Activated T-cell treated with anti-CD3 and anti-CD28 coated beads, Interleukin-2, amount 50 U/mL, for 24 hours (primary cell): ENCODE results near the gene RALGPS1.

ENCODE experiments used
- DNase-seq: peaks from one replicate; pipeline ENCODE4 v3.0.0-alpha.2; 2020
- H3K27ac Mint-ChIP-seq: 2 replicates; pipeline ENCODE4 v1.8.0; 2020; ENCODE audit warnings: mild to moderate bottlenecking, mixed read lengths
- H3K27me3 Mint-ChIP-seq: 2 replicates; pipeline ENCODE4 v1.8.0; 2020; ENCODE audit warnings: mixed read lengths
- H3K36me3 Mint-ChIP-seq: 2 replicates; pipeline ENCODE4 v1.8.0; 2020; ENCODE audit warnings: low read depth, mixed read lengths
- H3K4me1 Mint-ChIP-seq: 2 replicates; pipeline ENCODE4 v1.8.0; 2020; ENCODE audit warnings: low read depth, mixed read lengths
- H3K4me3 Mint-ChIP-seq: 2 replicates; pipeline ENCODE4 v1.8.0; 2020; ENCODE audit warnings: mild to moderate bottlenecking, moderate library complexity, mixed read lengths
- H3K9me3 Mint-ChIP-seq: 2 replicates; pipeline ENCODE4 v1.8.0; 2020; ENCODE audit warnings: mixed read lengths

Gene RALGPS1, protein sequence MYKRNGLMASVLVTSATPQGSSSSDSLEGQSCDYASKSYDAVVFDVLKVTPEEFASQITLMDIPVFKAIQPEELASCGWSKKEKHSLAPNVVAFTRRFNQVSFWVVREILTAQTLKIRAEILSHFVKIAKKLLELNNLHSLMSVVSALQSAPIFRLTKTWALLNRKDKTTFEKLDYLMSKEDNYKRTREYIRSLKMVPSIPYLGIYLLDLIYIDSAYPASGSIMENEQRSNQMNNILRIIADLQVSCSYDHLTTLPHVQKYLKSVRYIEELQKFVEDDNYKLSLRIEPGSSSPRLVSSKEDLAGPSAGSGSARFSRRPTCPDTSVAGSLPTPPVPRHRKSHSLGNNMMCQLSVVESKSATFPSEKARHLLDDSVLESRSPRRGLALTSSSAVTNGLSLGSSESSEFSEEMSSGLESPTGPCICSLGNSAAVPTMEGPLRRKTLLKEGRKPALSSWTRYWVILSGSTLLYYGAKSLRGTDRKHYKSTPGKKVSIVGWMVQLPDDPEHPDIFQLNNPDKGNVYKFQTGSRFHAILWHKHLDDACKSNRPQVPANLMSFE

DNA sequence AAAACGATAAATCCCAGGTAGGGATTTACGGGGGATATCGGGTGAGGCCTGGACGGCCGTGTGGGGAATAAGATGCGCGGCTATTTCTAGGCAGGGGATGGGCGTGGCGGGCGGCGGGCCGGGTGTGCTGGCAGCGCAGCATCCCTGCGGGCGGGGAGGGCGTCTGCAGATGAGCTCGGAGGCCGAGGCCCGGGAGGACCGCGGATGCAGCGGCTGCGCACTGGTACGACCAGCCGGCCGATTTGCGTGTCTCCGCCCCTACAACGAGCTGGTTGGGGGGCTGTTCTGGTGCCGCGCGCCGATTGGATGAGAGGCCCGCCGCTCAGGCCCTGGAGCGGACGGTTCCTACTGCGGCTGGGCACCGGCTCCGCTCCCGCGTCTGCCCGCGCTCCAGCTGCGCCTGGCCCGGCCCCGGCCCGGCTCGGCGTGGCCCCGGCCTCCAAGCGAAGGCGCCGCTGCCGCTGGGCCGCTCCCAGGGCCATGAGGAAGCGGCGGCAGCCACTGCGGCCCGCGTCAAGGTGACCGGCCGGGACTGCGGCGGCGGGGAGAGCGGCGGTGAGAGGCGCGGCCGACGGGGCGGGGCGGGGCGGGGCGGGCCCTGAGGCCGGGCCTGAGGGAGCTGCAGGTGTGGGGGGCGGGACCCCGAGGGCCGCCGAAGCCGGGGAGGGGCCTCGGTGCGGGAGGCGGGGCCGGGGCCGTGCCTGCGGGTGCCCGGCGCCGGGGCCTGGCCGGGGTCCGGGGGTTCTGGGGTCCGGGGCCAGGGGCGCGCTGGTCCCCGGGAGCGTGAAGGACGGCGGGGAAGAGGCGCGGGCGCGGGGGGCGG, at the start of gene RALGPS1:
Gene RALGPS1, plus strand, starts transcription at position 325 of the 823 bp plus-strand sequence. CDS start 47,508 bp downstream, outside the sequence.
- Mint-ChIP-seq H3K27ac (no peak within 1 kb of the TSS), H3K9me3 (no peaks in the 10 kb centered on the region), H3K27me3 (peaks cover 14% of the 10 kb centered on the region), H3K4me1 (peaks cover 8% of the 10 kb centered on the region), H3K4me3 (peak within 1 kb of the TSS; percentile 73), H3K36me3 (no peaks in the 10 kb centered on the region)
- DNase-seq: peak; percentile 93

DNA sequence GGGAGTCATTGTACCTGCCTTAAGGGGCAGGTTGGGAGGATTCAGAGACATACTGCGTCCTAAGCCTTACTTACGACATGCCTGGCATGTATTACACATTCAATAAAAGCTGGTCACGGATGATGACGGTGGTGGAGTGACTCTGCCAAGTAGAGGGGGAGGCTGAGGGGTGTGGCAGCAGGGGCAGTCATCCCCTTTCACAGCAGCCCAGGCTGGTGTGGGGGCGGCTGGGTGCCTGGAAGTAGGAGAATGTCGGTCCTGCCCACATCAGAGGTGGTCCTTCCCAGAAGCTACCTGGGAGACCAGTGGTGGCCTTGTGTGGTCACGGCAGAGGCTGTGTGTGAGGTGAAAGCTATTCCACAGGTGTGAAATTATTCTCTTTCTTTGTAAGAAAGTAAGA, 45.2 kb upstream of the RALGPS1 start:
- Mint-ChIP-seq H3K4me1 (peaks cover 36% of the 10 kb centered on the region), H3K4me3 (no peak overlapping the region), H3K27ac (peak overlapping the region; percentile 44), H3K27me3 (no peaks in the 10 kb centered on the region), H3K9me3 (no peaks in the 10 kb centered on the region), H3K36me3 (peaks cover 46% of the 10 kb centered on the region)
- DNase-seq: no peak

DNA sequence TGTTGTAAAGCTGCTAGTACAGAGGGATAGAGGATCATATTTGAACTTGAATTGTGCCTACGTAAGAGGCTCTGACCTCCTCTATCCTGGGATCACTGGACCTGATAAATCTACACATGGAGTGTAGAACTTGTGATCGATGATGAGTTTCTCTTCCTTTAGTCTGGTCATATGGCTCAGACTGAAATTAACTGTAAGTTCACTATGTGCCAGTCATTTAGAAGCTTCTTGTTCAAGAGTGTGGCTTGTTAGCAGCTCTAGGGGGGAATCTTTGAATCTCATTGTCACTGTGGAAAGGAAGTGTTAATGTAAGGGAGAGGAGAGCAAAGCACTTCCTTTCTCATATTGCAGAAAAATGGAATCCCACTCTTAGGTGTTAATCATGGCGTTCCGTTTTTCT, 42.1 kb upstream of the RALGPS1 start:
- Mint-ChIP-seq H3K9me3 (no peaks in the 10 kb centered on the region), H3K27ac (peak overlapping the region; percentile 48), H3K4me1 (peaks cover 49% of the 10 kb centered on the region), H3K4me3 (no peak overlapping the region), H3K27me3 (no peaks in the 10 kb centered on the region), H3K36me3 (peaks cover 21% of the 10 kb centered on the region)
- DNase-seq: no peak

DNA sequence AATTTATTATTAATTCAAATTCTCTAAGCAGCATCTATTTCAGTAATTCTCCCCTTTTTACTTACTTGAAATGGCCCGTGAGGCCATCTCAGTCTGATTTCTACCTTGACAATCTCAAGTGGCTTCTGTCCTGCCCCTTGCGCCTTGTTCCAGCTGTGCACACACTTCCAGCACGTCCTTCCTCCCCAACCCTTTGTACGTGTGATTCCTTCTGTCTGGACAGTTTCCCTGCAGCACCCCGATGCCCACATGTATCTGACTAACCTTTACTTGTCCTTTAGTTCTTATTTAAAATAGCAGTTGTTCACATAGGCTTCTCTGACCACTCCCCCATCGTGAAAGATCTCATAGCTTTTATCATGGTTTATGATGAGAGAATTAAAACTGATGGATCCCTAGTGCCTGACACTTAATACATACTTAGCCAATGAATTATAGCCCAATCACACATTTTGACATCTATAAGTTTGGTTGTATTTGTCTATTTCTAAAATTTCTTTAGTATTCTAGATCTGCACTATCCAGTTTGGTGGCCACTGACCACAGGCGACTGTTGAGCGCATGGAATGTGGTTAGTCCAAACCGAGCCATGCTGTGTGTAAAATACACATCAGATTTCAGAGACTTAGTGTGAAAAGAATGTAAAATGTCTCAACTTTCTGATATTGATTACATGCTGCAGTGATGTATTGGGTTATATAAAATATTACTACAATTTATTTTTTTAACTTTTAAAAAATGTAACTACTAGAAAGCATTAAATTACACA, 39.9 kb upstream of the RALGPS1 start:
- Mint-ChIP-seq H3K27me3 (no peaks in the 10 kb centered on the region), H3K36me3 (peaks cover 16% of the 10 kb centered on the region), H3K27ac (no peak overlapping the region), H3K9me3 (no peaks in the 10 kb centered on the region), H3K4me1 (peaks cover 38% of the 10 kb centered on the region), H3K4me3 (no peak overlapping the region)
- no peak for DNase-seq

DNA sequence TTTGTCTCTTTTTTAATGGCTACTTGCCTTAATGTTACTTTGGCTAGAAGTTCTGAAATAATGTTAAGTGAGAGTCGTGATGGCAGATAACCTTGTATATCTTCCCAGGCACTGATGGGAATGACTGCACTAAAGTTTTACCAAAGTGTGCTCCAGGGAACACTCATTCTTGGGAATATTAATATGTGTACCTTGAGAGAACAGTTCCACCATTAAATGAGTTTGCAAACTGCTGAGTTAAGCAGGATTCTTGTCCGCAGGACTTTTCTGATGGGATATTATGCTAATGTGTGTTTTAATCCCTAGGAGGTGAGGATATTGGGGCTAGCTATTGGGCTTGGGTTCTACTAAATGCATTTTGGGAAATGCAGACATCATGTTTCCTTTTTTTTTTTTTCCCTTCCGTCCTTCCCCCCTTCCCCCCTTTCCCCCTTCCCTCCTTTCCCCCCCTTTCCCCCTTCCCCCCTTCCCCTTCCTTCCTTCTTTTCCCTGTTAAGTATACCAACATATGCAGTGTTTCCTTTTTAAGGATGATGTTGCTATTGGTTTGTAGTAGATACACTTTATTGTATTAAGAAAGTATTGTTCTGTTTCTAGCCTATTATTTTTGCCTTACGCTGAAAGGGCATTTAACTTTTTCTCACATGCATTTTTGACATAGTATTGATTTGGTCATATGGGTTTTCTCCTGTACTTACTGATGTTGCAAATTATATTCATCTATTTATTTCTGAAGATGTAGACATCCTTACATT, 38.6 kb upstream of the RALGPS1 start:
- no peak overlapping the region for H3K4me3 Mint-ChIP-seq
- no peaks in the 10 kb centered on the region for H3K9me3 Mint-ChIP-seq
- no peak overlapping the region for H3K27ac Mint-ChIP-seq
- H3K36me3 Mint-ChIP-seq: peaks cover 28% of the 10 kb centered on the region
- peaks cover 34% of the 10 kb centered on the region for H3K4me1 Mint-ChIP-seq
- no peak for DNase-seq
- H3K27me3 Mint-ChIP-seq: no peaks in the 10 kb centered on the region

DNA sequence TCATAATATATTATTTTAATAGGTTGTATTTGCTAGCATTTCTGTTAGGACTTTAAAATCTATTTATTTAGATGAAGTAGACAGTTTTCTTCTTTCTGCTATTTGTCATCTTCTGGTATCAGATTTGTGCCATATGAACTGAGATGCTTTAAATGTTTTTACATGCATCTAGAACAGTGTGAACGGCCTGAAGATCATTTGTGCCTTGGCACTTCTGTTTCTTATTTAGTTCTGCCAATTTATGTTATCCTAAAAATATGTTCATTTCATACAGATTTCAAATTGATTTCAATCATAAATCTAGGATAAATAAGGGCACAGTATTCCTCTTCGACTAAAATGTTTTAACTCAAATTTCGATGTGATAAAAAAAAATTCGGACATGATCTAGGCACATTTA, 38.1 kb upstream of the RALGPS1 start:
- H3K27ac Mint-ChIP-seq: no peak overlapping the region
- no peaks in the 10 kb centered on the region for H3K27me3 Mint-ChIP-seq
- no peaks in the 10 kb centered on the region for H3K9me3 Mint-ChIP-seq
- DNase-seq: no peak
- H3K4me3 Mint-ChIP-seq: no peak overlapping the region
- peaks cover 31% of the 10 kb centered on the region for H3K36me3 Mint-ChIP-seq
- peaks cover 34% of the 10 kb centered on the region for H3K4me1 Mint-ChIP-seq

DNA sequence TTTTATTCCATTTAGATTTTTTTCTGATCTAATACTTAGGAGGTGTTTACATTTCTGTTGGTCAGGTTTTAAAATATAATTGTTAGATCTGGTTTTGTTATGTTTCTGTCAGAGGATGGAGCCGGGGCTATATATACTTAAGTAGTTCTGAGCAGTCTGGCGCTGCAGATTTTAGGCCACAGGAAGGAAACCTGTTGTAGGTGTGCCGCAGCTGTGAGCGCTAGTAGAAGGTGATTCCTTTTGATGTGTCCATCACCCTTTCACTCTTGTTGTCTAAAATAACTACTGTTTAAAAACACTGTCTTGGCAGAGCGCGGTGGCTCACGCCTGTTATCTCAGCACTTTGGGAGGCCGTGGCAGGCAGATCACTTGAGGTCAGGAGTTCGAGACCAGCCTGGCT, 37.2 kb upstream of the RALGPS1 start:
- no peaks in the 10 kb centered on the region for H3K9me3 Mint-ChIP-seq
- H3K4me1 Mint-ChIP-seq: peaks cover 33% of the 10 kb centered on the region
- no peaks in the 10 kb centered on the region for H3K27me3 Mint-ChIP-seq
- DNase-seq: no peak
- H3K27ac Mint-ChIP-seq: peak overlapping the region; percentile 20
- no peak overlapping the region for H3K4me3 Mint-ChIP-seq
- peaks cover 40% of the 10 kb centered on the region for H3K36me3 Mint-ChIP-seq

DNA sequence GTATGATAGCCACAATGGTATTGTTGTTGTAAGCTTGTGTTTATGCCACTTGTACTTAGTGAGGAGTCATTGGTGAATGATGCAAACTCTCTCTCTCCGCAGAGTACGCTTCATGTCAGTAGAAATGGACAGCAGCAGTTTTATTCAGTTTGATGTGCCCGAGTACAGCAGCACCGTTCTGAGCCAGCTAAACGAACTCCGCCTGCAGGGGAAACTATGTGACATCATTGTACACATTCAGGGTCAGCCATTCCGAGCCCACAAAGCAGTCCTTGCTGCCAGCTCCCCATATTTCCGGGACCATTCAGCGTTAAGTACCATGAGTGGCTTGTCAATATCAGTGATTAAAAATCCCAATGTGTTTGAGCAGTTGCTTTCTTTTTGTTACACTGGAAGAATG, 35.3 kb upstream of the RALGPS1 start:
- Mint-ChIP-seq H3K27me3 (no peaks in the 10 kb centered on the region), H3K27ac (no peak overlapping the region), H3K4me3 (no peak overlapping the region), H3K9me3 (no peaks in the 10 kb centered on the region), H3K4me1 (peaks cover 24% of the 10 kb centered on the region), H3K36me3 (peaks cover 46% of the 10 kb centered on the region)
- no peak for DNase-seq

DNA sequence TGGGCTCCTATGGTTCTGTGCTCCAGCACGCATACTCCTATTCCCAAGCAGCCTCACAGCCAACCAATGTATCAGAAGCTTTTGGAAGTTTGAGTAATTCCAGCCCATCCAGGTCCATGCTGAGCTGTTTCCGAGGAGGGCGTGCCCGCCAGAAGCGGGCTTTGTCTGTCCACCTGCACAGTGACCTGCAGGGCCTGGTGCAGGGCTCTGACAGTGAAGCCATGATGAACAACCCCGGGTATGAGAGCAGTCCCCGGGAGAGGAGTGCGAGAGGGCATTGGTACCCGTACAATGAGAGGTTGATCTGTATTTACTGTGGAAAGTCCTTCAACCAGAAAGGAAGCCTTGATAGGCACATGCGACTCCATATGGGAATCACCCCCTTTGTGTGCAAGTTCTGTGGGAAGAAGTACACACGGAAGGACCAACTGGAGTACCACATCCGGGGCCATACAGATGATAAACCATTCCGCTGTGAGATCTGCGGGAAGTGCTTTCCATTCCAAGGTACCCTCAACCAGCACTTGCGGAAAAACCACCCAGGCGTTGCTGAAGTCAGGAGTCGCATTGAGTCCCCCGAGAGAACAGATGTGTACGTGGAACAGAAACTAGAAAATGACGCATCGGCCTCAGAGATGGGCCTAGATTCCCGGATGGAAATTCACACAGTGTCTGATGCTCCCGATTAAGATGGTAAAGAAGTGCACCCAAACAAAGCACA, 34.2 kb upstream of the RALGPS1 start:
- no peak overlapping the region for H3K4me3 Mint-ChIP-seq
- H3K36me3 Mint-ChIP-seq: peaks cover 46% of the 10 kb centered on the region
- H3K4me1 Mint-ChIP-seq: peaks cover 21% of the 10 kb centered on the region
- DNase-seq: no peak
- H3K27me3 Mint-ChIP-seq: no peaks in the 10 kb centered on the region
- H3K27ac Mint-ChIP-seq: no peak overlapping the region
- H3K9me3 Mint-ChIP-seq: no peaks in the 10 kb centered on the region

DNA sequence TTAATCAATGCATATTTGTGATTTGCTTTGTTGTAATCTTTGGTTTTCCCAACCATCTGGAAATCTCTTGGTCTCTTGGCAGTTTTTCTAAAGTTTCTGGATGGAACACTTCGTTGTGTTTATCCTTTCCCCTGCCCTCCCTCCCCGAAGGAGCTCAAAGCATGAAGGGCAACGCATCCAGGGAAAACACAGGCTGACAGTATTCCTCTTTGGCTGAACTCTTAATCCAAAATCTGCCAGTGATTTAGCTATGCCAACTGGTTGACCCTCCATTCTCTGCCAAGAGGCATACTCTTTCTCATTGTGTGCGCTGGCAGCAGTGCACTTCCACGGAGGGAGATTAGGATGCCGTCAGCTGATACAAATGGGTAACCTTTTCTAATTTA, 33.6 kb upstream of the RALGPS1 start:
- no peak overlapping the region for H3K4me3 Mint-ChIP-seq
- no peak overlapping the region for H3K27ac Mint-ChIP-seq
- H3K36me3 Mint-ChIP-seq: peaks cover 49% of the 10 kb centered on the region
- H3K9me3 Mint-ChIP-seq: no peaks in the 10 kb centered on the region
- H3K4me1 Mint-ChIP-seq: peaks cover 18% of the 10 kb centered on the region
- DNase-seq: no peak
- no peaks in the 10 kb centered on the region for H3K27me3 Mint-ChIP-seq

DNA sequence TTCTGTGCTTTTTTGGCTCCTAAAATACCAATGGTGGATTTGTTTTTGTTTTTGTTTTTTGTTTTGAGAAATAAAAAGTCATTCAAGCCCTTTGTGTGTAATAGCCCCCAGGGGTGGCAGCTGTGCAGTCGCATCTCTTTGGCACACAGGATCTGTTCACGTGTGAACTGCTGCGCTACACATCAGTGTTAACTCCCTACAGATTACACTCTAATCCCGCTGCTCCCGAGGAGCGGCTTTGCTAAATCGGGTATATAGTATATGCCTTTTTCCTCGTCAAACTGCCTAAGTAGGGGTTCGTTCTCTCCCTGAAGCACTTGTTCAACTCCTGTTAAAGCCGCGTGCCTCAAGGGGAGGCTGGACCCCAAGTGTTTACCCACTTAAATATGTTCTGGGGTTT, 31.8 kb upstream of the RALGPS1 start:
- no peaks in the 10 kb centered on the region for H3K27me3 Mint-ChIP-seq
- H3K36me3 Mint-ChIP-seq: peaks cover 48% of the 10 kb centered on the region
- peaks cover 3% of the 10 kb centered on the region for H3K4me1 Mint-ChIP-seq
- no peaks in the 10 kb centered on the region for H3K9me3 Mint-ChIP-seq
- H3K4me3 Mint-ChIP-seq: no peak overlapping the region
- H3K27ac Mint-ChIP-seq: no peak overlapping the region
- DNase-seq: no peak

DNA sequence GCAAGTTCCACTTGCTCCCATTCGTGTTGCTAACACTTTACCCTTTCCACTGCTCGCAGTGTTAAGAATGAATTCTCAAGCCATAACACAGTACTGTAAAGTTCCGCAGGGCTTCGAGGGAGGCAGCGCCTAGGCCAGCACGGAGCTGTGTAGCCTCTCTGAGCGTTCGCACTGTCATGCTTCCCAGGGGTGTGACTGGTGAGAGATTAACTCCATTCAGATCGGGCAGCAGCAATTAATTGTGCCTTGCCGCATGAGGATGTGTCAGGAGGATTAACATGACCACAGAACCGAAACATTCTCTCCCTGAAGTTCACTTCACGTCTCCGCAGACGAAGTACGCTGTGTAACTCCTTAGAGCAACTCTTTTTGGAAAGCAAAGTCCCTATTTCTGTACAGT, 30.9 kb upstream of the RALGPS1 start:
- no peak overlapping the region for H3K27ac Mint-ChIP-seq
- H3K4me1 Mint-ChIP-seq: peaks cover 2% of the 10 kb centered on the region
- no peaks in the 10 kb centered on the region for H3K9me3 Mint-ChIP-seq
- no peak overlapping the region for H3K4me3 Mint-ChIP-seq
- no peaks in the 10 kb centered on the region for H3K27me3 Mint-ChIP-seq
- DNase-seq: no peak
- H3K36me3 Mint-ChIP-seq: peaks cover 44% of the 10 kb centered on the region

DNA sequence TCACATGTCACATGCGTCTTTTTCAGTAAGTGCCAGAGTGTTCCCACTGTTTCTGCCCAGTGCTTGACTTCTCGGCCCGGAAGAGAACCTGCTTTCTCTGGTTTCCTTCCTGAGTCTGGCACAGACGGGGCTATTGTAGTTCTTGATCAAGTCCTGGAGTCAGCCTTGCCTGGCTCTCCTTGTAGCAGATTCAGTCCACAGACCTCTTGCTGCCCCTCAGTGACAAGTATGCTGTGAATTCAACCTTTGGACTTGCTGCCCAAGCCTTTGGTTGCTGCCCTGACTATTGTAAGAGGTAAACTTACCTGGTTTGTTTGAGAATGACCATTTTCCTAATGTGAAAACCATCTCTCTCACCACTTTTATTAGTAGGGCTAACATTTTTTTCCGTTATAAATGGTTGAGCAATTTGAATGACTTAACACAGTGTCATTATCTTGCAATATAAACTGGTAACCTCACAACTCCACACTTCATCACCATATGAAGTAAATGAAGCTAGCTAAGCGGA, 29.4 kb upstream of the RALGPS1 start:
- no peak for DNase-seq
- Mint-ChIP-seq H3K27ac (no peak overlapping the region), H3K36me3 (peaks cover 30% of the 10 kb centered on the region), H3K27me3 (no peaks in the 10 kb centered on the region), H3K4me1 (peaks cover 2% of the 10 kb centered on the region), H3K9me3 (no peaks in the 10 kb centered on the region), H3K4me3 (no peak overlapping the region)
